Measurements from ENCODE around the gene FRYL. TPM values are rescaled to one million over a fixed set of nuclear protein-coding genes. Genes with fewer than 3 reads are reported as not detected.
"Not testable (repeated sequence)": the region's sequence is repeated elsewhere in the genome, so short reads cannot be mapped to it uniquely, and the experiment has no call there.

The FRYL gene
- polyA plus RNA-seq, 3 donors = 10.8 to 15.8 (median 14.4) TPM

GRCh38 chr4:48746608-48747362 is 33.3 kb downstream of the FRYL start:
- H2AFZ ChIP-seq (ENCODE audit: insufficient read depth, low read depth, low read length, poor library complexity, severe bottlenecking) = no peak overlapping the region
- no peak overlapping the region for H3K4me2 ChIP-seq (replicated peaks; ENCODE audit: extremely low read depth, low read length, poor library complexity, severe bottlenecking)
- WGBS (ENCODE audit: insufficient coverage) = 94% methylated on average over 3 of the region's 4 CpGs
- H3K9ac ChIP-seq (ENCODE audit: insufficient read depth, low read length, poor library complexity, severe bottlenecking) = no peak overlapping the region
- H3K9me3 ChIP-seq (replicated peaks in 1 of 2; ENCODE audit: control insufficient read depth in 1 of 2, insufficient read depth in 1 of 2, low read length in 2 of 2) = no peaks in the 10 kb centered on the region
- no peak for DNase-seq
- Mint-ChIP-seq H3K4me3 (no peak overlapping the region), H3K27ac (peak overlapping the region in 2 of 7 donors; percentile 57 to 80), H3K36me3 (peaks cover 0 to 7% of the 10 kb centered on the region in 2 donors), H3K4me1 (peaks cover 17% of the 10 kb centered on the region), H3K27me3 (ENCODE audit: low read depth in 3 of 3) (no peaks in the 10 kb centered on the region), H3K9me3 (peaks cover 0 to 2% (median 0%) of the 10 kb centered on the region in 7 donors)
- no peaks in the 10 kb centered on the region for H3K36me3 ChIP-seq (replicated peaks in 1 of 2; ENCODE audit: control insufficient read depth in 1 of 2, insufficient read depth in 2 of 2, low read length in 2 of 2)
- peaks cover 0 to under 1% of the 10 kb centered on the region in 2 donors for H3K4me1 ChIP-seq (ENCODE audit: control insufficient read depth in 1 of 2, insufficient read depth in 2 of 2, low read length in 2 of 2)
- intact Hi-C loops (cut with micrococcal nuclease) = no loop called here
- H4K20me1 ChIP-seq (ENCODE audit: insufficient read depth, low read length) = peaks cover 94% of the 10 kb centered on the region
- no peaks in the 10 kb centered on the region for H3K27me3 ChIP-seq (ENCODE audit: control insufficient read depth in 2 of 2, insufficient read depth in 2 of 2, low read length in 2 of 2)
- H3K4me3 ChIP-seq (replicated peaks in 1 of 3; ENCODE audit: low read depth in 2 of 3, low read length in 3 of 3) = no peak overlapping the region
- H3K27ac ChIP-seq (ENCODE audit: low read depth in 1 of 2, low read length in 2 of 2) = peak overlapping the region in 1 of 2 donors; percentile 0
- no peak for TF ChIP-seq CTCF (IDR thresholded peaks at IDR 0.05)
- H3K79me2 ChIP-seq (ENCODE audit: insufficient read depth, low read length) = peaks cover 95% of the 10 kb centered on the region

- H3K9me3 Mint-ChIP-seq; intact Hi-C loops (cut with micrococcal nuclease); H3K27ac ChIP-seq (ENCODE audit: low read depth in 1 of 2, low read length in 2 of 2); H3K4me3 Mint-ChIP-seq; H2AFZ ChIP-seq (ENCODE audit: insufficient read depth, low read depth, low read length, poor library complexity, severe bottlenecking); DNase-seq; H3K27ac Mint-ChIP-seq; H3K9me3 ChIP-seq (replicated peaks in 1 of 2; ENCODE audit: control insufficient read depth in 1 of 2, insufficient read depth in 1 of 2, low read length in 2 of 2); H3K36me3 ChIP-seq (replicated peaks in 1 of 2; ENCODE audit: control insufficient read depth in 1 of 2, insufficient read depth in 2 of 2, low read length in 2 of 2); H3K36me3 Mint-ChIP-seq; H3K4me1 ChIP-seq (ENCODE audit: control insufficient read depth in 1 of 2, insufficient read depth in 2 of 2, low read length in 2 of 2); H3K27me3 ChIP-seq (ENCODE audit: control insufficient read depth in 2 of 2, insufficient read depth in 2 of 2, low read length in 2 of 2); H3K4me3 ChIP-seq (replicated peaks in 1 of 3; ENCODE audit: low read depth in 2 of 3, low read length in 3 of 3); H3K27me3 Mint-ChIP-seq (ENCODE audit: low read depth in 3 of 3); H3K9ac ChIP-seq (ENCODE audit: insufficient read depth, low read length, poor library complexity, severe bottlenecking); H3K4me2 ChIP-seq (replicated peaks; ENCODE audit: extremely low read depth, low read length, poor library complexity, severe bottlenecking): not testable (repeated sequence)
- no CpG with 5 or more reads among the region's 5 CpGs for WGBS (ENCODE audit: insufficient coverage)
- Histone ChIP-seq H3K79me2 (ENCODE audit: insufficient read depth, low read length) (peaks cover 95% of the 10 kb centered on the region), H4K20me1 (ENCODE audit: insufficient read depth, low read length) (peaks cover 94% of the 10 kb centered on the region)
- peaks cover 20% of the 10 kb centered on the region for H3K4me1 Mint-ChIP-seq
These were observed 34.9 kb downstream of the FRYL start for GRCh38 chr4:48745223-48745622.

Measured in CD14-positive monocyte (primary cell).